ENCODE results near the gene TMEM185A. TPM values are rescaled to one million over a fixed set of nuclear protein-coding genes. Genes with fewer than 3 reads are reported as not detected.

TMEM185A gene
- total RNA-seq, 1 experiment from 2014 or later: 15.2 TPM

DNA sequence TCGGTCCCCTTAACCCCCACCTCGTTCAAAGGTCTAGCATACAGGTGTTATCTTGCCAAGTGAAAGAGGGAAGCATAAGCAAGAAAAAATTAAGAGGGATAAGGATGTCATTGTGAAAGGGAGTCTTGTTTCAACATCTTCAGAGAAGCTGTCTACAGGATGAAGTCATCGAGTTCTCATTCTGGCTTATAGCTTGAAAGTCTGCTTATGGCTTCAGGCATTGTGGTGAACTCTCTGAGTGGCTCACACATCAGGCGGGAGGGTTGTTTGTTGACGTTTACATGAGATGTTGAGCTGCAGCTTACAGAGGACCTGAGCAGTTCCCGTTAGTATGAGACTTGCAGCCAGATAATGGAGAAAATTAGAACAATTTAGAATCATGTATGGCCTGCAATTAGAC, 60.9 kb downstream of the TMEM185A start:
- DNase-seq (ENCODE audit: low read depth, low spot score): no peak
- H3K9me2 ChIP-seq (ENCODE audit: insufficient read depth): no peaks in the 10 kb centered on the region
- H3K4me3 ChIP-seq (replicated peaks in 1 of 2; ENCODE audit: low read depth in 1 of 2, low read length in 2 of 2): no peak overlapping the region
- BruUV-seq (replicated peaks): no TSS peak
- no peak overlapping the region for H3K27ac ChIP-seq (ENCODE audit: low read depth, low read length)
- no peaks in the 10 kb centered on the region for H3K9me3 ChIP-seq (ENCODE audit: control insufficient read depth in 1 of 2, insufficient read depth in 1 of 2, low read depth in 1 of 2, low read length in 2 of 2)
- POLR2A ChIA-PET: no interaction called here
- RAD21 ChIA-PET (ENCODE audit: low non-redundant PET in 1 of 2, low total read pairs in 2 of 2, uncharacterized antibody in 2 of 2, unreplicated experiment in 2 of 2): no interaction called here
- H3K36me3 ChIP-seq (ENCODE audit: control insufficient read depth in 1 of 2, insufficient read depth in 2 of 2, low read length in 2 of 2): no peaks in the 10 kb centered on the region
- intact Hi-C loops (cut with micrococcal nuclease): no loop called here
- no peaks in the 10 kb centered on the region for H4K20me1 ChIP-seq (ENCODE audit: insufficient read depth)
- CTCF ChIA-PET: no interaction called here
- no peaks in the 10 kb centered on the region for H3K27me3 ChIP-seq (ENCODE audit: insufficient read depth, low read length)
- TF ChIP-seq, protein P1, sequence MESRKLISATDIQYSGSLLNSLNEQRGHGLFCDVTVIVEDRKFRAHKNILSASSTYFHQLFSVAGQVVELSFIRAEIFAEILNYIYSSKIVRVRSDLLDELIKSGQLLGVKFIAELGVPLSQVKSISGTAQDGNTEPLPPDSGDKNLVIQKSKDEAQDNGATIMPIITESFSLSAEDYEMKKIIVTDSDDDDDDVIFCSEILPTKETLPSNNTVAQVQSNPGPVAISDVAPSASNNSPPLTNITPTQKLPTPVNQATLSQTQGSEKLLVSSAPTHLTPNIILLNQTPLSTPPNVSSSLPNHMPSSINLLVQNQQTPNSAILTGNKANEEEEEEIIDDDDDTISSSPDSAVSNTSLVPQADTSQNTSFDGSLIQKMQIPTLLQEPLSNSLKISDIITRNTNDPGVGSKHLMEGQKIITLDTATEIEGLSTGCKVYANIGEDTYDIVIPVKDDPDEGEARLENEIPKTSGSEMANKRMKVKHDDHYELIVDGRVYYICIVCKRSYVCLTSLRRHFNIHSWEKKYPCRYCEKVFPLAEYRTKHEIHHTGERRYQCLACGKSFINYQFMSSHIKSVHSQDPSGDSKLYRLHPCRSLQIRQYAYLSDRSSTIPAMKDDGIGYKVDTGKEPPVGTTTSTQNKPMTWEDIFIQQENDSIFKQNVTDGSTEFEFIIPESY (IDR thresholded peaks at IDR 0.05; ENCODE audit: extremely low read depth, insufficient replicate concordance, low read length): no peak
- TF ChIP-seq RAD21 (IDR thresholded peaks at IDR 0.05; ENCODE audit: low read depth): no peak
- TF ChIP-seq, protein P2, sequence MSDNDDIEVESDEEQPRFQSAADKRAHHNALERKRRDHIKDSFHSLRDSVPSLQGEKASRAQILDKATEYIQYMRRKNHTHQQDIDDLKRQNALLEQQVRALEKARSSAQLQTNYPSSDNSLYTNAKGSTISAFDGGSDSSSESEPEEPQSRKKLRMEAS (IDR thresholded peaks at IDR 0.05): no peak
- no peak for TF ChIP-seq ELF1 (IDR thresholded peaks at IDR 0.05; ENCODE audit: borderline replicate concordance, low read depth)
- TF ChIP-seq SRF (IDR thresholded peaks at IDR 0.05; ENCODE audit: low read depth): no peak
- TF ChIP-seq ZFX (IDR thresholded peaks at IDR 0.05): no peak
- no peak overlapping the region for H2AFZ ChIP-seq (ENCODE audit: low read depth, low read length, poor library complexity, severe bottlenecking)
- H3K4me1 ChIP-seq (ENCODE audit: control insufficient read depth in 1 of 2, insufficient read depth in 2 of 2, low read length in 2 of 2): no peaks in the 10 kb centered on the region
- ATAC-seq: no peak
- no peaks in the 10 kb centered on the region for H3K79me2 ChIP-seq (ENCODE audit: insufficient read depth, low read length)
- H3K9ac ChIP-seq (ENCODE audit: low read length): no peak overlapping the region
- H3K4me2 ChIP-seq (ENCODE audit: low read length): no peak overlapping the region

DNA sequence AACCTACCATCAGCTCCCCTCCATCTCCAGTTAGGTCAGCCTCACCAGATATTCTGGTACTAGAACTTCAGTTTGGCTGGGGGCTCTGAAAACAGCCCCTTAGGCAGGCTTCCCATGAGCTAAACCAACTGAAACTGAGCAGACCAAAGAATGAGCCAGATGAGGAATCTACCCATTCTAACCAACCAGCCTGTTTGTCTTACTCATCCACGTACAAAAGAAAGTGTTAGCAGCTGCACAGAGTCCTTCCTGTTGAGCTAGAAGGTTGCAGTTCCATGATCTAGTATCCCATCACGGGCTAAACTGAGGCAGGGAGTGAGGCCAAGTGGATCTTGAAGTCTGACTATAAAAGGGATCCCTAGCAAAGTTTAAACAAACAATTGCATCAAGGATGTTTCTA, 61.8 kb downstream of the TMEM185A start:
- intact Hi-C loops (cut with micrococcal nuclease): no loop called here
- no peaks in the 10 kb centered on the region for H3K79me2 ChIP-seq (ENCODE audit: insufficient read depth, low read length)
- H3K4me1 ChIP-seq (ENCODE audit: control insufficient read depth in 1 of 2, insufficient read depth in 2 of 2, low read length in 2 of 2): no peaks in the 10 kb centered on the region
- DNase-seq (ENCODE audit: low read depth, low spot score) (no peak), ATAC-seq (no peak)
- no peak overlapping the region for H2AFZ ChIP-seq (ENCODE audit: low read depth, low read length, poor library complexity, severe bottlenecking)
- H3K4me2 ChIP-seq (ENCODE audit: low read length): no peak overlapping the region
- TF ChIP-seq ZFX (IDR thresholded peaks at IDR 0.05) (no peak), YY1 (IDR thresholded peaks at IDR 0.05; ENCODE audit: extremely low read depth, insufficient replicate concordance, low read depth, low read length) (no peak), EZH2 (IDR thresholded peaks at IDR 0.05) (no peak), ZNF274 (IDR thresholded peaks at IDR 0.05; ENCODE audit: low read depth, low read length) (no peak), POLR2A (IDR thresholded peaks at IDR 0.05; ENCODE audit: borderline replicate concordance, extremely low read depth, insufficient read depth, insufficient read length) (no peak), CEBPB (IDR thresholded peaks at IDR 0.05; ENCODE audit: low read depth) (no peak), SIN3A (IDR thresholded peaks at IDR 0.05; ENCODE audit: low read depth) (no peak), CBX3 (IDR thresholded peaks at IDR 0.05; ENCODE audit: low read depth) (no peak), EZH2phosphoT487 (IDR thresholded peaks at IDR 0.05; ENCODE audit: borderline replicate concordance) (no peak)
- TF ChIP-seq, protein P3, sequence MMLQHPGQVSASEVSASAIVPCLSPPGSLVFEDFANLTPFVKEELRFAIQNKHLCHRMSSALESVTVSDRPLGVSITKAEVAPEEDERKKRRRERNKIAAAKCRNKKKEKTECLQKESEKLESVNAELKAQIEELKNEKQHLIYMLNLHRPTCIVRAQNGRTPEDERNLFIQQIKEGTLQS (IDR thresholded peaks at IDR 0.05): no peak
- ChIA-PET RAD21 (ENCODE audit: low non-redundant PET in 1 of 2, low total read pairs in 2 of 2, uncharacterized antibody in 2 of 2, unreplicated experiment in 2 of 2) (no interaction called here), CTCF (no interaction called here), POLR2A (no interaction called here)
- H3K9ac ChIP-seq (ENCODE audit: low read length): no peak overlapping the region
- no TSS peak for BruUV-seq (replicated peaks)
- H3K9me2 ChIP-seq (ENCODE audit: insufficient read depth): no peaks in the 10 kb centered on the region
- H3K27me3 ChIP-seq (ENCODE audit: insufficient read depth, low read length): no peaks in the 10 kb centered on the region
- H3K36me3 ChIP-seq (ENCODE audit: control insufficient read depth in 1 of 2, insufficient read depth in 2 of 2, low read length in 2 of 2): no peaks in the 10 kb centered on the region
- no peak overlapping the region for H3K4me3 ChIP-seq (replicated peaks in 1 of 2; ENCODE audit: low read depth in 1 of 2, low read length in 2 of 2)
- H3K9me3 ChIP-seq (ENCODE audit: control insufficient read depth in 1 of 2, insufficient read depth in 1 of 2, low read depth in 1 of 2, low read length in 2 of 2): no peaks in the 10 kb centered on the region
- no peak overlapping the region for H3K27ac ChIP-seq (ENCODE audit: low read depth, low read length)
- H4K20me1 ChIP-seq (ENCODE audit: insufficient read depth): no peaks in the 10 kb centered on the region
